ENCODE results near the gene TLX3. TPM values are rescaled to one million over a fixed set of nuclear protein-coding genes. Genes with fewer than 3 reads are reported as not detected.
"Not testable (repeated sequence)": the region's sequence is repeated elsewhere in the genome, so short reads cannot be mapped to it uniquely, and the experiment has no call there.

The TLX3 gene
- total RNA-seq, 1 donor: not detected

GRCh38 chr5:171355302-171355724, 46.3 kb downstream of the TLX3 start:
- TF ChIP-seq, protein P1, sequence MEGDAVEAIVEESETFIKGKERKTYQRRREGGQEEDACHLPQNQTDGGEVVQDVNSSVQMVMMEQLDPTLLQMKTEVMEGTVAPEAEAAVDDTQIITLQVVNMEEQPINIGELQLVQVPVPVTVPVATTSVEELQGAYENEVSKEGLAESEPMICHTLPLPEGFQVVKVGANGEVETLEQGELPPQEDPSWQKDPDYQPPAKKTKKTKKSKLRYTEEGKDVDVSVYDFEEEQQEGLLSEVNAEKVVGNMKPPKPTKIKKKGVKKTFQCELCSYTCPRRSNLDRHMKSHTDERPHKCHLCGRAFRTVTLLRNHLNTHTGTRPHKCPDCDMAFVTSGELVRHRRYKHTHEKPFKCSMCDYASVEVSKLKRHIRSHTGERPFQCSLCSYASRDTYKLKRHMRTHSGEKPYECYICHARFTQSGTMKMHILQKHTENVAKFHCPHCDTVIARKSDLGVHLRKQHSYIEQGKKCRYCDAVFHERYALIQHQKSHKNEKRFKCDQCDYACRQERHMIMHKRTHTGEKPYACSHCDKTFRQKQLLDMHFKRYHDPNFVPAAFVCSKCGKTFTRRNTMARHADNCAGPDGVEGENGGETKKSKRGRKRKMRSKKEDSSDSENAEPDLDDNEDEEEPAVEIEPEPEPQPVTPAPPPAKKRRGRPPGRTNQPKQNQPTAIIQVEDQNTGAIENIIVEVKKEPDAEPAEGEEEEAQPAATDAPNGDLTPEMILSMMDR (IDR thresholded peaks at IDR 0.05; ENCODE audit: insufficient read depth, low read length): no peak
- no peak overlapping the region for H3K4me3 ChIP-seq (ENCODE audit: low read depth, low read length)
- no peak for DNase-seq (ENCODE audit: low read depth)

- TF ChIP-seq, protein P1 (IDR thresholded peaks at IDR 0.05; ENCODE audit: insufficient read depth, low read length): no peak
- DNase-seq (ENCODE audit: low read depth): no peak
- H3K4me3 ChIP-seq (ENCODE audit: low read depth, low read length): no peak overlapping the region
Observed at GRCh38 chr5:171357843-171358242, 48.8 kb downstream of the TLX3 start.

DNA sequence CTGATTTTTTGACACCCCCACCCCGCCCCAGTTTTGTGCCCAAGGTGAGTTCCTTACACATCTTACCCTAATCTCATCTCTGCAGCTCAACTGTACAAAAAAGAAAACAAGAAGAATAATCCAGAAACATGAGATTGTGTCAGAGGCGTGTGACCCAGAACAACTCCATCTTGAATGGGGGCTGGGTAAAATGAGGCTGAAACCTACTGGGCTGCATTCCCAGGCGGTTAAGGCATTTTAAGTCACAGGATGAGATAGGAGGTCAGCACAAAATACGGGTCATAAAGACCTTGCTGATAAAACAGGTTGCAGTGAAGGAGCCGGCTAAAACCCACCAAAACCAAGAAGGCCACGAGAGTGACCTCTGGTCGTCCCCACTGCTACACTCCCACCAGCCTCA, 52.1 kb downstream of the TLX3 start:
- not testable (repeated sequence) for DNase-seq (ENCODE audit: low read depth)

More for the DNA sequence above, 52.1 kb downstream of the TLX3 start:
- H3K4me3 ChIP-seq (ENCODE audit: low read depth, low read length): not testable (repeated sequence)

Small RNA genes lying within 50 kb of the gene (small RNA-seq; reads per million reads assigned to genes)
- not detected for gene AC091980.1
- not detected for gene RN7SL339P

Other genes with a start within 250 kb of the TLX3 start
- 1,373 and 6,496 TPM in 2 replicates for gene NPM1, start 78.6 kb downstream of the TLX3 start, total RNA-seq (ENCODE audit: low replicate concordance)
- gene FGF18, start 110.4 kb downstream of the TLX3 start, total RNA-seq (ENCODE audit: low replicate concordance): 0.54 TPM in 1 of 2 replicates, not detected in the other

All from fibroblast of the aortic adventitia (primary cell).